Measurements from ENCODE around the gene ALOX5.

DNA sequence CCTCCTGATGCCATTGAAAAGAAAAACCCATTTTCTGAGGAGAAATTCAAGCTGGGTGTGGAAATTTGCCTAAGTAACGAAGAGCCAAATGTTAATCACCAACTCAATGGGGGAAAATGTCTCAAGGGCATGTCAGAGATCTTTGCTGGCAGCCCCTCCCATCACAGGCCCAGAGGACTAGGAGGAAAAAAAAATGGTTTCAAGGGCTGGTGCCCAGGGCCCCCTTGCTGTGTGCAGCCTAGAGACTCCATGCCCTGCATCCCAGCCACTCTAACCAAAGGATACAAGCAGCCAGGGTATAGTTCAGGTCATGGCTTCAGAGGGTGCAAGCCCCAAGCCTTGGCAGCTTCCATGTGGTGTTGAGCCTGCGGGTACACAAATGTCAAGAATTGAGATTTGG lies 106.3 kb downstream of the ALOX5 start:
- TF ChIP-seq, protein P1, sequence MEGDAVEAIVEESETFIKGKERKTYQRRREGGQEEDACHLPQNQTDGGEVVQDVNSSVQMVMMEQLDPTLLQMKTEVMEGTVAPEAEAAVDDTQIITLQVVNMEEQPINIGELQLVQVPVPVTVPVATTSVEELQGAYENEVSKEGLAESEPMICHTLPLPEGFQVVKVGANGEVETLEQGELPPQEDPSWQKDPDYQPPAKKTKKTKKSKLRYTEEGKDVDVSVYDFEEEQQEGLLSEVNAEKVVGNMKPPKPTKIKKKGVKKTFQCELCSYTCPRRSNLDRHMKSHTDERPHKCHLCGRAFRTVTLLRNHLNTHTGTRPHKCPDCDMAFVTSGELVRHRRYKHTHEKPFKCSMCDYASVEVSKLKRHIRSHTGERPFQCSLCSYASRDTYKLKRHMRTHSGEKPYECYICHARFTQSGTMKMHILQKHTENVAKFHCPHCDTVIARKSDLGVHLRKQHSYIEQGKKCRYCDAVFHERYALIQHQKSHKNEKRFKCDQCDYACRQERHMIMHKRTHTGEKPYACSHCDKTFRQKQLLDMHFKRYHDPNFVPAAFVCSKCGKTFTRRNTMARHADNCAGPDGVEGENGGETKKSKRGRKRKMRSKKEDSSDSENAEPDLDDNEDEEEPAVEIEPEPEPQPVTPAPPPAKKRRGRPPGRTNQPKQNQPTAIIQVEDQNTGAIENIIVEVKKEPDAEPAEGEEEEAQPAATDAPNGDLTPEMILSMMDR (conservative IDR thresholded peaks at IDR 0.05) = no peak
- TF ChIP-seq EZH2 (IDR thresholded peaks at IDR 0.05; ENCODE audit: low read depth) = no peak
